Right hindlimb (tissue), 1 donor: ENCODE results near the gene ZNF543.
"Not testable (repeated sequence)": the region's sequence is repeated elsewhere in the genome, so short reads cannot be mapped to it uniquely, and the experiment has no call there.

Source experiments
- DNase-seq: peaks from one replicate; pipeline ENCODE4 v3.0.0-alpha.2; 2018

The ZNF543 gene

GRCh38 chr19:57321751-57322150, 1.5 kb downstream of the ZNF543 start:
- no peak for DNase-seq

- DNase-seq, result no peak
Observed at GRCh38 chr19:57324992-57325391, 4.7 kb downstream of the ZNF543 start.

GRCh38 chr19:57327993-57328392, 7.7 kb downstream of the ZNF543 start:
- DNase-seq, result no peak

- no peak for DNase-seq
Observed at GRCh38 chr19:57334191-57334590, 13.9 kb downstream of the ZNF543 start.

- DNase-seq, result peak; percentile 25
Observed at GRCh38 chr19:57338877-57339276, 18.6 kb downstream of the ZNF543 start.

- no peak for DNase-seq
Observed at GRCh38 chr19:57342582-57342981, 22.3 kb downstream of the ZNF543 start.

GRCh38 chr19:57348136-57348535, 27.9 kb downstream of the ZNF543 start:
- no peak for DNase-seq

GRCh38 chr19:57350877-57351805, 30.9 kb downstream of the ZNF543 start, which contains the start of gene ZNF304:
TSS of gene ZNF304 (plus strand) at chr19:57351271. CDS start at chr19:57351665, 394 bp downstream.
- DNase-seq, result peak; percentile 98

- no peak for DNase-seq
Observed at GRCh38 chr19:57351867-57352266, 31.6 kb downstream of the ZNF543 start.

GRCh38 chr19:57355916-57356315, 35.6 kb downstream of the ZNF543 start:
- DNase-seq, result no peak

- no peak for DNase-seq
Observed at GRCh38 chr19:57357406-57357805, 37.1 kb downstream of the ZNF543 start.

- DNase-seq, result no peak
Observed at GRCh38 chr19:57359300-57359699, 39.0 kb downstream of the ZNF543 start.

- DNase-seq, result no peak
Observed at GRCh38 chr19:57362419-57362818, 42.1 kb downstream of the ZNF543 start.

- DNase-seq, result peak; percentile 100
Observed at GRCh38 chr19:57362997-57363687, 42.9 kb downstream of the ZNF543 start, which contains the start of the genes TRAPPC2B and ZNF547. TSS of gene TRAPPC2B (plus strand) at chr19:57363551. CDS start at chr19:57364834, 1,283 bp downstream. TSS of gene ZNF547 (plus strand) at chr19:57363551. CDS start at chr19:57368556, 5,005 bp downstream.

GRCh38 chr19:57363688-57364181, 43.5 kb downstream of the ZNF543 start:
- DNase-seq, result no peak

GRCh38 chr19:57366776-57367175, 46.5 kb downstream of the ZNF543 start:
- DNase-seq, result no peak

- DNase-seq, result no peak
Observed at GRCh38 chr19:57374179-57374578, 53.9 kb downstream of the ZNF543 start.

- not testable (repeated sequence) for DNase-seq
Observed at GRCh38 chr19:57374647-57375046, 54.4 kb downstream of the ZNF543 start.

GRCh38 chr19:57376151-57376550, 55.9 kb downstream of the ZNF543 start:
- no peak for DNase-seq

GRCh38 chr19:57377498-57378146, 57.4 kb downstream of the ZNF543 start:
- no peak for DNase-seq
